Measurements from ENCODE around the gene GALNT12.

GRCh38 chr9:98877311-98877710 is 69.8 kb downstream of the GALNT12 start:
- TF ChIP-seq, protein P1, sequence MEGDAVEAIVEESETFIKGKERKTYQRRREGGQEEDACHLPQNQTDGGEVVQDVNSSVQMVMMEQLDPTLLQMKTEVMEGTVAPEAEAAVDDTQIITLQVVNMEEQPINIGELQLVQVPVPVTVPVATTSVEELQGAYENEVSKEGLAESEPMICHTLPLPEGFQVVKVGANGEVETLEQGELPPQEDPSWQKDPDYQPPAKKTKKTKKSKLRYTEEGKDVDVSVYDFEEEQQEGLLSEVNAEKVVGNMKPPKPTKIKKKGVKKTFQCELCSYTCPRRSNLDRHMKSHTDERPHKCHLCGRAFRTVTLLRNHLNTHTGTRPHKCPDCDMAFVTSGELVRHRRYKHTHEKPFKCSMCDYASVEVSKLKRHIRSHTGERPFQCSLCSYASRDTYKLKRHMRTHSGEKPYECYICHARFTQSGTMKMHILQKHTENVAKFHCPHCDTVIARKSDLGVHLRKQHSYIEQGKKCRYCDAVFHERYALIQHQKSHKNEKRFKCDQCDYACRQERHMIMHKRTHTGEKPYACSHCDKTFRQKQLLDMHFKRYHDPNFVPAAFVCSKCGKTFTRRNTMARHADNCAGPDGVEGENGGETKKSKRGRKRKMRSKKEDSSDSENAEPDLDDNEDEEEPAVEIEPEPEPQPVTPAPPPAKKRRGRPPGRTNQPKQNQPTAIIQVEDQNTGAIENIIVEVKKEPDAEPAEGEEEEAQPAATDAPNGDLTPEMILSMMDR (IDR thresholded peaks at IDR 0.05; ENCODE audit: low read depth, low read length, missing input control) = no peak
- TF ChIP-seq JUND (IDR thresholded peaks at IDR 0.05) = no peak
- no peak for TF ChIP-seq GABPA (IDR thresholded peaks at IDR 0.05 in 1 of 2, conservative IDR thresholded peaks at IDR 0.05 in 1 of 2)
- TF ChIP-seq, protein P2, sequence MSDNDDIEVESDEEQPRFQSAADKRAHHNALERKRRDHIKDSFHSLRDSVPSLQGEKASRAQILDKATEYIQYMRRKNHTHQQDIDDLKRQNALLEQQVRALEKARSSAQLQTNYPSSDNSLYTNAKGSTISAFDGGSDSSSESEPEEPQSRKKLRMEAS (IDR thresholded peaks at IDR 0.05) = no peak
- TF ChIP-seq TAF1 (conservative IDR thresholded peaks at IDR 0.05) = no peak
- TF ChIP-seq, protein P3, sequence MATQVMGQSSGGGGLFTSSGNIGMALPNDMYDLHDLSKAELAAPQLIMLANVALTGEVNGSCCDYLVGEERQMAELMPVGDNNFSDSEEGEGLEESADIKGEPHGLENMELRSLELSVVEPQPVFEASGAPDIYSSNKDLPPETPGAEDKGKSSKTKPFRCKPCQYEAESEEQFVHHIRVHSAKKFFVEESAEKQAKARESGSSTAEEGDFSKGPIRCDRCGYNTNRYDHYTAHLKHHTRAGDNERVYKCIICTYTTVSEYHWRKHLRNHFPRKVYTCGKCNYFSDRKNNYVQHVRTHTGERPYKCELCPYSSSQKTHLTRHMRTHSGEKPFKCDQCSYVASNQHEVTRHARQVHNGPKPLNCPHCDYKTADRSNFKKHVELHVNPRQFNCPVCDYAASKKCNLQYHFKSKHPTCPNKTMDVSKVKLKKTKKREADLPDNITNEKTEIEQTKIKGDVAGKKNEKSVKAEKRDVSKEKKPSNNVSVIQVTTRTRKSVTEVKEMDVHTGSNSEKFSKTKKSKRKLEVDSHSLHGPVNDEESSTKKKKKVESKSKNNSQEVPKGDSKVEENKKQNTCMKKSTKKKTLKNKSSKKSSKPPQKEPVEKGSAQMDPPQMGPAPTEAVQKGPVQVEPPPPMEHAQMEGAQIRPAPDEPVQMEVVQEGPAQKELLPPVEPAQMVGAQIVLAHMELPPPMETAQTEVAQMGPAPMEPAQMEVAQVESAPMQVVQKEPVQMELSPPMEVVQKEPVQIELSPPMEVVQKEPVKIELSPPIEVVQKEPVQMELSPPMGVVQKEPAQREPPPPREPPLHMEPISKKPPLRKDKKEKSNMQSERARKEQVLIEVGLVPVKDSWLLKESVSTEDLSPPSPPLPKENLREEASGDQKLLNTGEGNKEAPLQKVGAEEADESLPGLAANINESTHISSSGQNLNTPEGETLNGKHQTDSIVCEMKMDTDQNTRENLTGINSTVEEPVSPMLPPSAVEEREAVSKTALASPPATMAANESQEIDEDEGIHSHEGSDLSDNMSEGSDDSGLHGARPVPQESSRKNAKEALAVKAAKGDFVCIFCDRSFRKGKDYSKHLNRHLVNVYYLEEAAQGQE (IDR thresholded peaks at IDR 0.05) = no peak
- TF ChIP-seq RAD21 (IDR thresholded peaks at IDR 0.05) = no peak
- TF ChIP-seq HNF4G (IDR thresholded peaks at IDR 0.05) = no peak
- TF ChIP-seq YY1 (IDR thresholded peaks at IDR 0.05) = no peak
- TF ChIP-seq EGR1 (IDR thresholded peaks at IDR 0.05; ENCODE audit: low read depth in 2 of 2) = no peak
